Neutrophil (primary cell): ENCODE results near the gene CREBZF.
"Not testable (repeated sequence)": the region's sequence is repeated elsewhere in the genome, so short reads cannot be mapped to it uniquely, and the experiment has no call there.

Experiments used
- H3K27ac ChIP-seq: fragments of 200-600 bp; sonication (generic); 2 replicates; pipeline ENCODE4 v1.5.1; 2016; ENCODE audit warnings: mild to moderate bottlenecking, moderate library complexity
- H3K27me3 ChIP-seq: fragments of 200-600 bp; sonication (generic); 2 replicates; pipeline ENCODE4 v1.6.0; 2016; ENCODE audit warnings: mild to moderate bottlenecking
- H3K36me3 ChIP-seq: fragments of 200-600 bp; sonication (generic); 2 replicates; pipeline ENCODE4 v1.5.1; 2017
- H3K4me1 ChIP-seq, 2 experiments: fragments of 200-600 bp in 1 of 2; sonication (generic) in 1 of 2; 1 replicate in 1 of 2; 2 replicates in 1 of 2; pipeline versions ENCODE4 v1.5.1 to v1.6.1; 2013 to 2016; ENCODE audit warnings: low read depth in 1 of 2, low read length in 1 of 2, mild to moderate bottlenecking in 1 of 2, moderate library complexity in 1 of 2; ENCODE audit not compliant: control insufficient read depth in 1 of 2, insufficient read depth in 1 of 2
- H3K4me3 ChIP-seq, 2 experiments: fragments of 200-600 bp in 1 of 2; sonication (generic) in 1 of 2; 1 replicate in 1 of 2; 2 replicates in 1 of 2; pipeline ENCODE4 v1.5.1; 2013 to 2016; ENCODE audit warnings: low read depth in 1 of 2, low read length in 1 of 2, mild to moderate bottlenecking in 1 of 2, moderate library complexity in 1 of 2
- H3K9me3 ChIP-seq: fragments of 200-600 bp; sonication (generic); 2 replicates; pipeline ENCODE4 v1.5.1; 2016
- TF ChIP-seq, protein P1 (sequence below): fragments of 200-600 bp; sonication (generic); IDR thresholded peaks from 2 replicates; pipeline ENCODE4 v1.5.1; 2016; ENCODE audit warnings: antibody characterized with exemption

Gene CREBZF

DNA sequence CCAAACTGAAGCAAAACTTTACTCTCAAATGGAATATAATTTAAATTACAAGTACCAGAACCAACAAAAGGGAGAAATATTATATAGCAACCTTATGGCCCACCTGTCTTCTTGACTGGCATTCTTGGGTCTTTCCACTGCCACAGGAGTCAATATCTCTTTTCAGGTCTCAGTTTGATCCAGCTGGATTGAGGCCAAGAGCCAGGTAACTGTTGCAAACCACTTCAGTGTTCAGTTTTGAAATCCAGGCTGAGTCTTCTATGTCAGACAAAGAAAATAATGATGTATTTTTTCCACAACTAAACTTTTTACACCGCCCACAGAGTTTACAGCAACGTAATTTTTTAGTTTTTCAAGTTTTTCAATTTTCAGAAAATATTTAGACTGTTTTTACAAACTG lies 38.4 kb downstream of the CREBZF start:
- Histone ChIP-seq H3K27me3 (peaks cover 19% of the 10 kb centered on the region), H3K9me3 (no peaks in the 10 kb centered on the region), H3K4me3 (no peak overlapping the region), H3K36me3 (no peaks in the 10 kb centered on the region), H3K27ac (no peak overlapping the region), H3K4me1 (peaks cover 17 to 20% of the 10 kb centered on the region in 2 experiments)
- TF ChIP-seq, protein P1, sequence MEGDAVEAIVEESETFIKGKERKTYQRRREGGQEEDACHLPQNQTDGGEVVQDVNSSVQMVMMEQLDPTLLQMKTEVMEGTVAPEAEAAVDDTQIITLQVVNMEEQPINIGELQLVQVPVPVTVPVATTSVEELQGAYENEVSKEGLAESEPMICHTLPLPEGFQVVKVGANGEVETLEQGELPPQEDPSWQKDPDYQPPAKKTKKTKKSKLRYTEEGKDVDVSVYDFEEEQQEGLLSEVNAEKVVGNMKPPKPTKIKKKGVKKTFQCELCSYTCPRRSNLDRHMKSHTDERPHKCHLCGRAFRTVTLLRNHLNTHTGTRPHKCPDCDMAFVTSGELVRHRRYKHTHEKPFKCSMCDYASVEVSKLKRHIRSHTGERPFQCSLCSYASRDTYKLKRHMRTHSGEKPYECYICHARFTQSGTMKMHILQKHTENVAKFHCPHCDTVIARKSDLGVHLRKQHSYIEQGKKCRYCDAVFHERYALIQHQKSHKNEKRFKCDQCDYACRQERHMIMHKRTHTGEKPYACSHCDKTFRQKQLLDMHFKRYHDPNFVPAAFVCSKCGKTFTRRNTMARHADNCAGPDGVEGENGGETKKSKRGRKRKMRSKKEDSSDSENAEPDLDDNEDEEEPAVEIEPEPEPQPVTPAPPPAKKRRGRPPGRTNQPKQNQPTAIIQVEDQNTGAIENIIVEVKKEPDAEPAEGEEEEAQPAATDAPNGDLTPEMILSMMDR = no peak

DNA sequence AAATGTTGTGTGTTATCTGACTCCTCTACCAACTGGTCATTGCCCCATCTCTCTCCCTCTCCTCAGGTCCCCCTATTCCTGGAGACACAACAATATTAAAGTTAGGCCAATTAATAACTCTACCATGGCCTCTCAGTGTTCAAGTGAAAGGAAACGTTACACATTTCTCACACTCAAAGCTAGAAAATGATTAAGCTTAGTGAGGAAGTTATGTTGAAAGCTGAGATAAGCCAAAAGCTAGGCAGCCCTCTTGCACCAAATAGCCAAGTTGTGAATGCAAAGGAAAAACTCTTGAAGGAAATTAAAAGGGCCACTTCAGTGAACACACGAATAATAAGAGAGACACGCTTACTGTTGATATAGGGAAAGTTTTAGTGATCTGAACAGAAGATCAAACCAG lies 44.7 kb downstream of the CREBZF start:
- Histone ChIP-seq H3K27ac (no peak overlapping the region), H3K9me3 (no peaks in the 10 kb centered on the region), H3K4me1 (no peaks in the 10 kb centered on the region), H3K4me3 (no peak overlapping the region), H3K27me3 (peaks cover 13% of the 10 kb centered on the region), H3K36me3 (no peaks in the 10 kb centered on the region)
- TF ChIP-seq, protein P1 = no peak

DNA sequence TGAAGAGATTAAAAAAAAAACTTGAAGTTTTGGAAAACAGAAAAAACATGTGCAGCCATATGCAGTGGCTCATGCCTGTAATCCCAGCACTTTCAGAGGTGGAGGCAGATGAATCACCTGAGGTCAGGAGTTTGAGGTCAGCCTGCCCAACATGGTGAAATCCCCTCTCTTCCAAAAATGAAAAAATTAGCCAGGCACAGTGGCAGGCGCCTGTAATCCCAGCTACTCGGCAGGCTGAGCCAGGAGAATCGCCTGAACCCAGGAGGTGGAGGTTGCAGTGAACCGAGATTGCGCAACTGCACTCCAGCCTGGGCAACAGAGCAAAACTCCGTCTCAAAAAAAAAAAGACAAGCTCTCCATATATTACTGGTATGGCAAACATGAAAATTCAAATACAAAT lies 45.4 kb downstream of the CREBZF start:
- H3K4me3 ChIP-seq = no peak overlapping the region
- no peaks in the 10 kb centered on the region for H3K9me3 ChIP-seq
- TF ChIP-seq, protein P1 = no peak
- H3K4me1 ChIP-seq = no peaks in the 10 kb centered on the region
- no peaks in the 10 kb centered on the region for H3K36me3 ChIP-seq
- no peak overlapping the region for H3K27ac ChIP-seq
- H3K27me3 ChIP-seq = peaks cover 5% of the 10 kb centered on the region

DNA sequence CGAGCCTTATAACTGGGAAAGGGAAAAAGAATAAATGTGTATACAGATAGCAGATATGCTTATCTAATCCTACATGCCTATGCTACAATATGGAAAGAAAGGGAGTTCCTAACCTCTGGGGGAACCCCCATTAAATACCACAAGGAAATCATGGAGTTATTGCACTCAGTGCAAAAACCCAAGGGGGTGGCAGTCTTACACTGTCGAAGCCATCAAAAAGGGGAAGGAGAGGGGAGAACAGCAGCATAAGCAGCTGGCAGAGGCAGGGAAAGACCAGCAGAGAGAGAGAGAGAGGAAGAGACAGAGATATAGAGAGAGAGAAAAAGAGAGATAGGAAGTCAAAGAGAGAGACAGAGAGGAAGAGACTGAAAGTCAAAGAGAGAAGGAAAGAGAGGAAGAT lies 53.3 kb downstream of the CREBZF start:
- H3K27ac ChIP-seq, H3K4me1 ChIP-seq, H3K27me3 ChIP-seq, H3K4me3 ChIP-seq, H3K9me3 ChIP-seq, H3K36me3 ChIP-seq: not testable (repeated sequence)
